Left cardiac atrium (tissue), 2 donors: ENCODE measurements around the gene UBTF. TPM values are rescaled to one million over a fixed set of nuclear protein-coding genes. Genes with fewer than 3 reads are reported as not detected.

ENCODE experiments used
- microRNA-seq, 2 donors: library from miRNA; unstranded; fragments of <30 nt; microRNA quantifications; one replicate each; pipeline ENCODE4 v1.2.0, GENCODE V29; 2020
- total RNA-seq, 2 donors: library from RNA; stranded (reverse); fragmentation: NEBNext Ultra II Directional; extraction: Animal tissue kit (Norgen Biotek cat#: 25700); gene quantifications; one replicate each; pipeline ENCODE4 v1.2.1, GENCODE V29; 2021
- donor health status: DM: no; HTN: yes; CAD: no; lungs with severe emphysema.
- donor health status: DM: yes; HTN: yes; CAD: no.

UBTF gene
- total RNA-seq, 2 donors from 2014 or later = 35.5 to 48.2 TPM

Small RNA genes lying within 50 kb of the gene (microRNA-seq; reads per million reads assigned to microRNA genes)
- gene MIR6782 = 0 to 0.40 reads per million in 2 donors

Other genes with a start within 250 kb of the UBTF start
- 1 to 10 TPM; 1.3 to 1.4 TPM for gene NAGS, start 215.1 kb downstream of the UBTF start, total RNA-seq
- 10 to 100 TPM; 16.1 to 17.5 TPM for gene TMEM101, start 204.7 kb downstream of the UBTF start, total RNA-seq
- 10 to 100 TPM; 39.4 to 57.5 TPM for gene LSM12, start 153.0 kb downstream of the UBTF start, total RNA-seq
- 10 to 100 TPM; 32.9 to 44.4 TPM for gene G6PC3, start 148.9 kb downstream of the UBTF start, total RNA-seq
- gene HDAC5, start 96.0 kb downstream of the UBTF start, total RNA-seq = 10 to 100 TPM; 39.2 to 57.9 TPM
- gene HROB, start 77.7 kb downstream of the UBTF start, total RNA-seq = 1 to 10 TPM; 1.1 to 1.3 TPM
- 1 to 10 TPM; 4.9 to 8.7 TPM for gene ASB16, start 49.0 kb downstream of the UBTF start, total RNA-seq
- gene TMUB2, start 32.7 kb downstream of the UBTF start, total RNA-seq = 10 to 100 TPM; 22.5 to 23.1 TPM
- 10 to 100 TPM; 39.6 to 50.4 TPM for gene ATXN7L3, start 19.8 kb downstream of the UBTF start, total RNA-seq
- gene SLC4A1, start 48.5 kb upstream of the UBTF start, total RNA-seq = under 1 TPM in 1 of 2 donors, not detected in 1; 0.63 TPM
- gene RUNDC3A, start 88.9 kb upstream of the UBTF start, total RNA-seq = 1 to 10 TPM in 1 of 2 donors, under 1 TPM in 1; 0.85 to 1.0 TPM
- gene SLC25A39, start 105.1 kb upstream of the UBTF start, total RNA-seq = 10 to 100 TPM; 60.9 to 62.5 TPM
- gene GRN, start 125.6 kb upstream of the UBTF start, total RNA-seq = 100 to 1,000 TPM; 190 to 206 TPM
- 1 to 10 TPM; 1.2 to 2.4 TPM for gene FAM171A2, start 144.2 kb upstream of the UBTF start, total RNA-seq
- gene ITGA2B, start 170.0 kb upstream of the UBTF start, total RNA-seq = 1 to 10 TPM; 2.4 to 2.7 TPM